B cell (primary cell): ENCODE results near the gene HDAC11. TPM values are rescaled to one million over a fixed set of nuclear protein-coding genes. Genes with fewer than 3 reads are reported as not detected.

Experiments used
- ATAC-seq: fragments of 200-7000 bp; cut with Tn5 transposase; one replicate; pipeline ENCODE4 v1.10.0; 2021; ENCODE audit warnings: low read depth, mild to moderate bottlenecking, moderate number of reproducible peaks, moderate library complexity
- CTCF ChIA-PET: fragments of 350-600 bp; sonication (Branson Sonifier 250); formaldehyde crosslinking; loops from one replicate; lab custom pipeline; 2021; ENCODE audit warnings: antibody characterized with exemption, inconsistent platforms; lab: Charles Lee
- POLR2A ChIA-PET: fragments of 350-600 bp; sonication (Branson Sonifier 250); formaldehyde crosslinking; loops from one replicate; lab custom pipeline; 2021; ENCODE audit warnings: antibody characterized with exemption; lab: Charles Lee
- DNase-seq: peaks from one replicate; pipeline ENCODE4 v3.0.0; 2013
- H2AFZ ChIP-seq: 2 replicates; pipeline ENCODE4 v1.6.1; 2012; ENCODE audit warnings: mild to moderate bottlenecking, low read depth, low read length; ENCODE audit not compliant: insufficient read depth, poor library complexity, severe bottlenecking
- H3K27ac ChIP-seq, 2 donors: 1 replicate in 1 of 2; 2 replicates in 1 of 2; pipeline ENCODE4 v1.5.1; 2012 to 2013; ENCODE audit warnings: low read length in 2 of 2, mild to moderate bottlenecking in 2 of 2, moderate library complexity in 1 of 2
- H3K27me3 ChIP-seq, 4 experiments: fragments of 200-600 bp in 1 of 4; sonication (generic) in 1 of 4; replicated peaks in 1 of 4; 1 replicate in 2 of 4; 2 replicates in 2 of 4; pipeline versions ENCODE4 v1.6.1 to v1.7.0; 2013 to 2016; ENCODE audit warnings: low read length in 3 of 4, mild to moderate bottlenecking in 2 of 4, mixed read lengths in 1 of 4, moderate library complexity in 1 of 4; ENCODE audit not compliant: insufficient read depth in 4 of 4, control insufficient read depth in 3 of 4; ENCODE audit errors: control extremely low read depth in 1 of 4
- H3K36me3 ChIP-seq, 2 experiments: replicated peaks in 1 of 2; 1 replicate in 1 of 2; 2 replicates in 1 of 2; pipeline versions ENCODE4 v1.6.1 to v1.7.1; 2013; ENCODE audit warnings: low read length in 1 of 2; ENCODE audit not compliant: insufficient read depth in 2 of 2, control insufficient read depth in 1 of 2; ENCODE audit errors: control extremely low read depth in 1 of 2, extremely low read depth in 1 of 2
- H3K4me1 ChIP-seq, 2 donors: fragments of 200-600 bp in 1 of 2; sonication (generic) in 1 of 2; 1 replicate in 1 of 2; 2 replicates in 1 of 2; pipeline versions ENCODE4 v1.5.1 to v1.6.1; 2013 to 2017; ENCODE audit warnings: low read length in 2 of 2; ENCODE audit not compliant: control insufficient read depth in 2 of 2, insufficient read depth in 2 of 2
- H3K4me2 ChIP-seq: replicated peaks from 2 replicates; pipeline ENCODE3; 2012; ENCODE audit warnings: mild to moderate bottlenecking, low read depth, low read length; ENCODE audit not compliant: poor library complexity, severe bottlenecking
- H3K4me3 ChIP-seq, 5 experiments: fragments of 200-600 bp in 1 of 5; sonication (generic) in 1 of 5; 1 replicate in 3 of 5; 2 replicates in 2 of 5; pipeline versions ENCODE4 v1.5.1 to v1.7.0; 2011 to 2016; ENCODE audit warnings: low read length in 4 of 5, mild to moderate bottlenecking in 4 of 5, low read depth in 2 of 5, control low read depth in 1 of 5, moderate library complexity in 1 of 5; ENCODE audit not compliant: insufficient read depth in 1 of 5; ENCODE audit errors: control extremely low read depth in 1 of 5, extremely low read depth in 1 of 5
- H3K79me2 ChIP-seq: fragments of 200-600 bp; sonication (generic); one replicate; pipeline ENCODE4 v1.6.0; 2016; ENCODE audit warnings: low read length; ENCODE audit not compliant: control insufficient read depth, insufficient read depth
- H3K9ac ChIP-seq: fragments of 200-600 bp; sonication (generic); 2 replicates; pipeline ENCODE4 v1.6.1; 2017; ENCODE audit warnings: mild to moderate bottlenecking, low read length, moderate library complexity
- H3K9me3 ChIP-seq, 3 donors: one replicate each; pipeline versions ENCODE4 v1.6.1 to v1.7.1; 2013; ENCODE audit warnings: low read length in 2 of 3; ENCODE audit not compliant: control insufficient read depth in 2 of 3, insufficient read depth in 1 of 3; ENCODE audit errors: control extremely low read depth in 1 of 3
- H4K20me1 ChIP-seq: 2 replicates; pipeline ENCODE4 v1.6.0; 2012; ENCODE audit warnings: mild to moderate bottlenecking, low read length; ENCODE audit not compliant: insufficient read depth, control insufficient read depth, poor library complexity, severe bottlenecking
- H3K27ac Mint-ChIP-seq: one replicate; pipeline ENCODE4 v1.8.0; 2021; ENCODE audit warnings: mixed read lengths
- H3K27me3 Mint-ChIP-seq: one replicate; pipeline ENCODE4 v1.8.0; 2021; ENCODE audit warnings: mixed read lengths
- H3K4me1 Mint-ChIP-seq: one replicate; pipeline ENCODE4 v1.8.0; 2021; ENCODE audit warnings: mixed read lengths
- H3K4me3 Mint-ChIP-seq: one replicate; pipeline ENCODE4 v1.8.0; 2021; ENCODE audit warnings: mixed read lengths
- H3K9me3 Mint-ChIP-seq: one replicate; pipeline ENCODE4 v1.8.0; 2022; ENCODE audit warnings: mixed read lengths; ENCODE audit not compliant: insufficient read depth
- EZH2 ChIP-seq: IDR thresholded peaks from 2 replicates; pipeline ENCODE4 v1.6.1; 2012; ENCODE audit warnings: borderline replicate concordance, low read depth, mild to moderate bottlenecking, moderate library complexity, low read length; ENCODE audit not compliant: insufficient read depth, poor library complexity, severe bottlenecking
- WGBS: methylation state at CpG from one replicate; pipeline ENCODE4 v1.1.5; 2013; ENCODE audit warnings: missing lambda C conversion rate; ENCODE audit not compliant: insufficient coverage; 5-methylcytosine and 5-hydroxymethylcytosine counted together
- intact Hi-C: fragments of 100-400 bp; cut with micrococcal nuclease; formaldehyde crosslinking; loops from one replicate; pipeline ENCODE4 v1.10.0; 2022
- polyA plus RNA-seq: library from polyadenylated mRNA; depleted of rRNA; stranded (reverse); fragments of >200 nt; gene quantifications from 2 replicates; pipeline ENCODE4 v1.2.3, GENCODE V29; 2012
- total RNA-seq, 2 donors: library from RNA; stranded (reverse); fragments of 120-200 nt in 1 of 2; gene quantifications; 1 replicate in 1 of 2; 2 replicates in 1 of 2; pipeline versions ENCODE4 v1.2.3 to v1.2.4, GENCODE V29; 2013 to 2022
- TF ChIP-seq, protein P1 (sequence below): fragments of 200-600 bp; IDR thresholded peaks from one replicate; pipeline ENCODE4 v1.8.0; 2022; ENCODE audit warnings: antibody characterized with exemption, mild to moderate bottlenecking

Gene HDAC11
- total and polyA plus RNA-seq, 2 donors (not counting 1 experiment from before 2014, with no cell fraction given): 0.76 to 5.5 TPM

DNA sequence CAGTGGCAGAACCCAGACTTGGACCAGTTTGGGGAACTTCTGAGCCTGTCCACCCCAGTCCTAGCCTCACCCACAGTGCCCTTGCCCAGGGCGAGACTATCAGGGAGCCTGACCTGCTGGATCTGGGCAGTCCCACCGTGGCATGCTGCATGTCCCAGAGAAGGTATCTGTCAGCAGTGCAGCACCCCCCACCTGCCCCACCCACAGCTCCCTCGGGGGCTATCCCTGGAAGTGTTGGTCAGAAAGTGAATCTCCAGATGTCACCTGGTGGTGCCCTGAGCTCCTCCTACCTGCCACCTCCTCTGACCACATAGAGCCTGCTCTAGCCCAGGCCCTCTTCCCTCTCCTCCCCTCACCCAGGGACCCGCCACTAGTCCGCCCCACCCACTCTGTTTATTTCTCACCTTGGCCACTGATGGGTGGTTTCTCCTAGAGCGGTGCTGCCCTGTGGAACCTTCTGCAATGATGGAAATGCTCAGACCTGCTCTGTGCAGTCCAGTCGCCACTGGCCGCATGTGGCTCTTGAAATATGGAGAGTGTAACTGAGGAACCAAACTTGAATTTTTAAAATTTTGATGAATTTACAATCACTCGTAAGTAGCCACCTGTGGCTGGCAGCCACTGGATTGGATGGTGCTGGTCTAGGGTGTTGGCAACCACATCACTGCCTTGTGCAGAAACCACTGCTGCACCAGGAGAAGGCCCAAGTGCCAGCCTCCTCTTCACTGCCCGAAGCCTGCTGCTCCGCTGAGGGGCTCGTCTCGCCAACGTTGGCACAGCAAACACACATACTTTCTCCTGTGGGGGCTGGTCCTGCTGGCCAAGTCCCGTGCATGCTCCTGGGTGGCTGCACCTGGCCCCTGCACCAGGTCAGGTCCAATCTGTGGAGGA is 13.1 kb downstream of the HDAC11 start:
- Mint-ChIP-seq H3K9me3 (no peaks in the 10 kb centered on the region), H3K27me3 (no peaks in the 10 kb centered on the region), H3K4me3 (no peak overlapping the region), H3K4me1 (no peaks in the 10 kb centered on the region), H3K27ac (no peak overlapping the region)
- Histone ChIP-seq H3K9ac (no peak overlapping the region), H3K4me2 (no peak overlapping the region), H3K4me3 (no peak overlapping the region), H3K36me3 (no peaks in the 10 kb centered on the region), H3K9me3 (no peaks in the 10 kb centered on the region), H4K20me1 (no peaks in the 10 kb centered on the region), H3K79me2 (no peaks in the 10 kb centered on the region), H3K4me1 (no peaks in the 10 kb centered on the region), H3K27me3 (no peaks in the 10 kb centered on the region), H2AFZ (no peak overlapping the region), H3K27ac (no peak overlapping the region)
- CTCF ChIA-PET: interaction anchor here (1.2 to 1.9 kb wide), 2 partner anchors 13 to 155 kb away, joined by 5 to 6 read pairs; partner anchors contain the start of gene HDAC11
- POLR2A ChIA-PET: no interaction called here
- ATAC-seq (no peak), DNase-seq (no peak)
- TF ChIP-seq EZH2: no peak
- TF ChIP-seq, protein P1, sequence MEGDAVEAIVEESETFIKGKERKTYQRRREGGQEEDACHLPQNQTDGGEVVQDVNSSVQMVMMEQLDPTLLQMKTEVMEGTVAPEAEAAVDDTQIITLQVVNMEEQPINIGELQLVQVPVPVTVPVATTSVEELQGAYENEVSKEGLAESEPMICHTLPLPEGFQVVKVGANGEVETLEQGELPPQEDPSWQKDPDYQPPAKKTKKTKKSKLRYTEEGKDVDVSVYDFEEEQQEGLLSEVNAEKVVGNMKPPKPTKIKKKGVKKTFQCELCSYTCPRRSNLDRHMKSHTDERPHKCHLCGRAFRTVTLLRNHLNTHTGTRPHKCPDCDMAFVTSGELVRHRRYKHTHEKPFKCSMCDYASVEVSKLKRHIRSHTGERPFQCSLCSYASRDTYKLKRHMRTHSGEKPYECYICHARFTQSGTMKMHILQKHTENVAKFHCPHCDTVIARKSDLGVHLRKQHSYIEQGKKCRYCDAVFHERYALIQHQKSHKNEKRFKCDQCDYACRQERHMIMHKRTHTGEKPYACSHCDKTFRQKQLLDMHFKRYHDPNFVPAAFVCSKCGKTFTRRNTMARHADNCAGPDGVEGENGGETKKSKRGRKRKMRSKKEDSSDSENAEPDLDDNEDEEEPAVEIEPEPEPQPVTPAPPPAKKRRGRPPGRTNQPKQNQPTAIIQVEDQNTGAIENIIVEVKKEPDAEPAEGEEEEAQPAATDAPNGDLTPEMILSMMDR: no peak
- 89% methylated on average over 14 of the region's 15 CpGs for WGBS
- intact Hi-C loops: no loop called here

DNA sequence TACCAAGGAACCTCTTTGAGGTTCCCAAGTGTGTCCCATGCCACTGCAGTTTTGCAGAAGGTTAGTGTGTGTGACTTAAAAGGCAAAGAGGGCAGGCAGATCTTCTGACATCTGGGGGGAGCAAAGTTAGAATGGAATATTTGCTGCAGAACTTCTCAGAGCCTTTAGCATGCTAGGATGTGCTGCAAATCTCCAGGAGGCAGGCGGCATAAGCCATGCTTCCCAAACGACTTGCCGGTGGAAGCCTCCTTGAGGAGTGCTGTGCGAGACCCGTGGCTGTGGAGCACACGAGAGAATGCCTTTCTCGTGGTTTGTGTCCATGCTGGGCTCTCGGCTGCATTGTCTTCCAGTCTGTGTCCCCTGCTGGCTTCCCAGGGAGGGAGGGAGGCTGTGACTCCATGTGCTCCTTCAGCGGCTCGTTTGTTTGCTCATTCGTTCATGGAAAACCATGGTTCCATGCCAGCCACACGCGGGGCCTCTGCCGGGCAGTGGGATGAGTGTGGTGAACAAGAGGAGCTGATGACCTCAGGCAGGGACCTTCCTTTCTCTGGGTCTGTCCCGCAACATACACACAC is 13.8 kb downstream of the HDAC11 start:
- ChIA-PET CTCF (interaction anchor here (0.6 to 8.4 kb wide), 4 partner anchors 8 to 154 kb away, joined by 3 to 286 read pairs (median 5); no protein-coding TSS in a partner anchor), POLR2A (no interaction called here)
- no peaks in the 10 kb centered on the region for H3K36me3 ChIP-seq
- Mint-ChIP-seq H3K4me3 (no peak overlapping the region), H3K9me3 (no peaks in the 10 kb centered on the region), H3K4me1 (no peaks in the 10 kb centered on the region), H3K27ac (no peak overlapping the region), H3K27me3 (no peaks in the 10 kb centered on the region)
- no peaks in the 10 kb centered on the region for H3K27me3 ChIP-seq
- no peak for TF ChIP-seq EZH2
- TF ChIP-seq, protein P1: no peak
- no peak overlapping the region for H3K4me3 ChIP-seq
- H3K79me2 ChIP-seq: no peaks in the 10 kb centered on the region
- DNase-seq: no peak
- intact Hi-C loops: no loop called here
- H3K4me2 ChIP-seq: no peak overlapping the region
- no peak overlapping the region for H3K9ac ChIP-seq
- no peak overlapping the region for H3K27ac ChIP-seq
- no peak for ATAC-seq
- no peaks in the 10 kb centered on the region for H3K4me1 ChIP-seq
- H4K20me1 ChIP-seq: no peaks in the 10 kb centered on the region
- H3K9me3 ChIP-seq: no peaks in the 10 kb centered on the region
- H2AFZ ChIP-seq: no peak overlapping the region
- 94% methylated on average over 14 of the region's 15 CpGs for WGBS
